HG03442 (cell line): ENCODE measurements around the gene RAB27B.
"Not testable (repeated sequence)": the region's sequence is repeated elsewhere in the genome, so short reads cannot be mapped to it uniquely, and the experiment has no call there.

Source experiments
- ATAC-seq: cut with Tn5 transposase; IDR thresholded peaks from one replicate; pipeline ENCODE4 v1.9.1; 2021; ENCODE audit warnings: mild to moderate bottlenecking, moderate library complexity; ENCODE audit not compliant: unreplicated experiment

Gene RAB27B

GRCh38 chr18:54813977-54814565 lies 14.2 kb upstream of the RAB27B start:
- no peak for ATAC-seq

GRCh38 chr18:54815086-54815485 lies 13.2 kb upstream of the RAB27B start:
- no peak for ATAC-seq

GRCh38 chr18:54820785-54821275 lies 7.4 kb upstream of the RAB27B start:
- ATAC-seq = not testable (repeated sequence)

GRCh38 chr18:54822872-54823845 lies 5.1 kb upstream of the RAB27B start:
- ATAC-seq = no peak

GRCh38 chr18:54824761-54825160 lies 3.5 kb upstream of the RAB27B start:
- ATAC-seq = no peak

GRCh38 chr18:54825601-54826344 lies 2.5 kb upstream of the RAB27B start:
- ATAC-seq = no peak

- no peak for ATAC-seq
Observed at GRCh38 chr18:54828986-54829385, 709 bp downstream of the RAB27B start.

- ATAC-seq = no peak
Observed at GRCh38 chr18:54829856-54830255, 1.6 kb downstream of the RAB27B start.

GRCh38 chr18:54830260-54830659 lies 2.0 kb downstream of the RAB27B start:
- no peak for ATAC-seq

GRCh38 chr18:54830866-54831265 lies 2.6 kb downstream of the RAB27B start:
- no peak for ATAC-seq

GRCh38 chr18:54835944-54836343 lies 7.7 kb downstream of the RAB27B start:
- no peak for ATAC-seq

- ATAC-seq = no peak
Observed at GRCh38 chr18:54843314-54843713, 15.0 kb downstream of the RAB27B start.

GRCh38 chr18:54845787-54846186 lies 17.5 kb downstream of the RAB27B start:
- no peak for ATAC-seq

GRCh38 chr18:54848121-54848520 lies 19.8 kb downstream of the RAB27B start:
- ATAC-seq = no peak

GRCh38 chr18:54849683-54850082 lies 21.4 kb downstream of the RAB27B start:
- ATAC-seq = no peak

- ATAC-seq = no peak
Observed at GRCh38 chr18:54850598-54850997, 22.3 kb downstream of the RAB27B start.

- ATAC-seq = no peak
Observed at GRCh38 chr18:54852780-54853675, 24.8 kb downstream of the RAB27B start.

- not testable (repeated sequence) for ATAC-seq
Observed at GRCh38 chr18:54855050-54855449, 26.8 kb downstream of the RAB27B start.

- ATAC-seq = no peak
Observed at GRCh38 chr18:54856105-54856646, 27.9 kb downstream of the RAB27B start.

- ATAC-seq = no peak
Observed at GRCh38 chr18:54857499-54857898, 29.2 kb downstream of the RAB27B start.
